Skeletal muscle cell (primary cell): ENCODE results near the gene CRTC3.
"Not testable (repeated sequence)": the region's sequence is repeated elsewhere in the genome, so short reads cannot be mapped to it uniquely, and the experiment has no call there.

ENCODE experiments used
- DNase-seq: peaks from one replicate; pipeline ENCODE4 v3.0.0-alpha.2; 2010; ENCODE audit warnings: low read depth
- H3K4me3 ChIP-seq: 2 replicates; pipeline ENCODE4 v1.5.1; 2011; ENCODE audit warnings: low read depth, mild to moderate bottlenecking, control low read depth, low read length, moderate library complexity

CRTC3 gene

DNA sequence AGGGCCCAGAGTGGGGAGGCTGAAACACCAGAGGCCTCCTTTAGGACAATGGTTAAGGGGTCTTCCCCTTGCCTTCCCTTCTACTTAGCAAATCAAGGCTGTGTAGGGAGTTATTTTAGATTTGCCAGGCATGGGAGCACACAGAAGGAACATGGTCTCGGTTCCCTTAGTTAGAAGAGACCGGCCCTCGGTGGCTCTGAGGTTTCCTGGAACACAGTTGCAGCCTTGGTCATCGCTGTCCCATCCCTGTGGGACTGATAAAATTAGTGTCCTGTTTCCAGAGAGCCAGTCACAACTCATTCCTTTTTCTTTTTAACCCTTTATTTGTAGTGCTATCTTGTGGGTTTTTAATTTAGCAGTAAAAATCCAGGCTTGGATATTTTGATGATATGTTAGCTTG, 81.4 kb downstream of the CRTC3 start:
- H3K4me3 ChIP-seq: no peak overlapping the region
- no peak for DNase-seq

DNA sequence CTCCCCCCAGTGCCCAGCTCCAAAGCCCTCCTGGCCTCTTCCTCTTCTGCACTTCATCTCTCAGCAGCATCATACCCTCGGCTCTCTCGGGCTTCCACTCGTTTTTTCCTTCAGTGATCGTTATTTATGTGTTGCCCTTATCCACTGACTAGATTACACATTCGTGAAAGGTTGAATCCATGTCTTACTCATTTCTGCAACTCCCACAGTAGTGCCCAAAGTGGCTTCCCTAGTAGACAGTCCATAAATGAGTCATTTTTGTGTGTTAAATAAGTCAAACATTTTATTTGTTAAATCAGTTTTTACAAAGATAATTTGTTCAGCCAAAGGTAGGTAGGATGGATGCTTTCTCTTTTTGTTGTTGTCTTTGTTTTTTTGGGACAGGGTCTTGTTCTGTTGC, 87.4 kb downstream of the CRTC3 start:
- no peak overlapping the region for H3K4me3 ChIP-seq
- no peak for DNase-seq

DNA sequence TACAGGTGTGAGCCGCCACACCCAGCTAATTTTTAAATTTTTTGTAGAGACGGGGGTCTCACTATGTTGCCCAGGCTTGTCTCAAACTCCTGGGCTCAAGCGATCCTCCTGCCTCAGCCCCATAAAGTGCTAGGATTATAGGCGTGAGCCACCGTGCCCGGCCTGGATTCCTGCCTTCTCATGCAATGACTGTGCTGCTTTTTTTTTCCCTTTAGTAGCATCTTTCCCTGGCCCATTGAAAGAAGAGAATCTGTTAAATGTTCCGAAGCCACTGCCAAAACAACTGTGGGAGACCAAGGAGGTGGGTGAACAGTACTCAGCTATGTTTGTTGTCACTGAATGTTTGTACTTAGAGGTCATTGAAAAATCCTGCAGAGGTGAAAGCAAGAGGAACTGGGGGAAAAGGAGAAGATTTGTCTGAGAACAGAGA, 88.0 kb downstream of the CRTC3 start:
- DNase-seq: no peak

DNA sequence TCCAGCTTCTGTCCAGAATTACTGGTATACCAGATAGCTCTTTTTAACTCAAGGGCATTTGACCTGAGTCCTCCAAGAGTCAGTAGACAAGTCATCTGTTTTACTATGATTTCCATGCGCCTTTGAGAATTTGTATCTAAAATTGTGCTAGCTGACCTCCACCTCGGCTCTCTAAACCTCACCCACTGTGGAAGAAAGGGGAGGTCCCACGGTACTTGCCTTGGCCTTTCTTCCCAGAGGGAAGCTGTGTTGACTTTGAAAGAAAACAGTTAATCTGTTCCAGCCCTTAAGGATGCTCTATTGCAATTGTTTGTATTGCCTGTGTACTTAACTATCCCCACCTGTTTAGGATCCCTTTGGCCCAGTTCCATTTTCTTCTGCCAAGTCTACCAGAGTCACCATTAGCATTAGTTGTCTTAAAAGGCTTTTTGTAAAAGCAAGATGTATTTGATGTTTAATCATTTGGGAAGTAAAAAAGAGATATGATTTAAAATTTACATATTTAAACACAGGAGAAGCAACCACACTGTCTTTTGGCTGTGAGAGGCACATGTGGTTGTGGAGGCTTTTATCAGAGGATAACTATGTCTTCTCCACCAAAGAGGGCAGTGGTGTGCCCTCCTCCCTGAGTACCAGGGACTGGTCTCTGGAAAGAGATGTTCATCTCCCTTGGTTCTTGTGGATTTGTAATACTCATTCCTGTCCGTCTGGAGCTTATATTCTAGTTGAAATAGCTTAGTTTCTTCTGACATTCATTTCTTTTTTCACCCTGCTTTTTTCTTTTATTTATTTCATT, 88.8 kb downstream of the CRTC3 start:
- H3K4me3 ChIP-seq: no peak overlapping the region
- no peak for DNase-seq

More for the DNA sequence above, 88.0 kb downstream of the CRTC3 start:
- no peak overlapping the region for H3K4me3 ChIP-seq

DNA sequence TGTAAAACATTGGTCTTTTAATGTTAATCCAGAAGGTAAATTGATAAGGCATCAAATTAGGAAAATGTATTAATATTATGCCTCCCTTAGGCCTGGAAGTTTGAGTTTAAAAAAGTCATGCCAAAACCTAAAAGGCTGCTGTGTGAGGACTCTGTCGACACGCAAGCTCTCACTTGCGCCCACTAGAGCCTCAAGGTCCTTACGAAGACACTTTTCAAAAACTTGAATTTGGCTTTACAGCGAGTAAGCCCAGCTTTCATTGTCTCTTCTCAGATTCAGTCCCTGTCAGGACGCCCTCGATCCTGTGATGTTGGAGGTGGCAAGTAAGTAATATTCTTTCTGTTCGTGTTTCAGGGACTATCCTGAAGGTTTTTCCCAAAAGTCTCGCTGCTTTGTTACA, 89.7 kb downstream of the CRTC3 start:
- DNase-seq: no peak
- H3K4me3 ChIP-seq: no peak overlapping the region

DNA sequence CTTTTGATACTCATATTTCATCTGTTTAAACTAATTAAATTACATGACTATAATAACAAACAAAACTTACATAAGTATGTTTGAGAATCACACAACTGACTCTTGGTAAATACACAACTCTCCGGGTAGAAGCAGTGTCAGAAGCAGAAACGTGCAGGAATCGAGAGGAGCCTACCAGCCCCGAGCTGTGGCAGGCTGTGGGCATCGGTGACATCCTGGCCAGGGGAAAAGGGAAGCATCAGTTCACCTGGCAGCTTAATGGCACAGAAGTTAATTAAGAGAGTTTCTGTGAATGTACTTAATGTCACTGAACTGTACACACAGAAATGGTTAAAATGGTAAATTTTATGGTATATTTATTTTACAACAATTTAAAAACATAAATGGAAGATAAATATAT, 90.2 kb downstream of the CRTC3 start:
- DNase-seq: no peak
- no peak overlapping the region for H3K4me3 ChIP-seq

DNA sequence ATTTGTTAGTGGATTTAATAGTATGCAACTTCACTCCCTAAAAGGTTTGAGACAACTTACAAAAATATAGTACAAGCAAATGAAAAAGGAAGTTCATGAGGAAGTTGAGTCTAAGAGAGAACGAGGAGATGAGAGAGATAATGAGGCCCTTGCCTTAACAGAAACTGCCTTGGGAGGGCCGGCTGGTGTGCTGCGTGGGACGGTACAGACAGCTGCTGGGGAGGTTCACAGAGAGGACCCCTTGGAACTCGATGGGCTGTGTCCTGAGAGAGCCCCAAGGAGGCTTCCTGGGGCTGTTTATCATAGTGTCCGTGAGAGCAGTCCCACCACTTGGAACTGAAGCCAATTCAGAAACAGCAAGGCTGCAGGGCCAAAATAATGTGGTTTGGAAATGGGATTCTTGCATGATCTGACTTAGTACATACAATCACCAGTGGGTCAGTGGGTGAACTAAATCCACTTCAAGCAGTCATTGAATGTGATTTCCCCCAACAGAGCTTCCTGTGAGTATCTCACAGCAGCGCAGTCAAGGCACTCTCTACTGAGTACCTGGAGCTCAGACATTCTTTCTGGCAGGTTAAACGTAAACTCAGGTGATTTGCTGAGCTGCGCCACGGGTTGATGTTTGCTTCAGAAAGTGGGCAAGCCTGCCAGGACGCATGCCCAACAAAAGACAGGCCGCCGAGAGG, 90.8 kb downstream of the CRTC3 start:
- no peak overlapping the region for H3K4me3 ChIP-seq
- DNase-seq: no peak

DNA sequence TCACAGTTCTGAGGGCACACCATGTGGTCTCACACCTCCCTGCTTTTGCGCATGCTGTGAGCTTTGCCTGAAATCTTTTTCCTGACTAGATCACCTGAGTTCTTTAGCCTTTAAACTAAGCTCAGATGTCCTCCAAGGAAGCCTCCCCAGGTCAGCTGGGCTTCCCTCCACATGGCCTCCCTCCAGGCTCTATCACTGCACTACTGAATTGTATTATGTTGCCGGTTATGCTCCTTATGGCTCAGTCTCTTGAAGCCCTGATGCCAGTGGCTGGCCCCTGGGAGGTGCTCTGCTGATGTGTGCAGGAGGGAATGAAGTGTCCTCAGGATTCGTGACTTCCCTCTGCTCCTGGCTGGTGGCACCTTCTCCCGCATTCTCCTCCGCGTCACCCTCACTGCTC, 94.1 kb downstream of the CRTC3 start:
- no peak overlapping the region for H3K4me3 ChIP-seq
- DNase-seq: no peak

DNA sequence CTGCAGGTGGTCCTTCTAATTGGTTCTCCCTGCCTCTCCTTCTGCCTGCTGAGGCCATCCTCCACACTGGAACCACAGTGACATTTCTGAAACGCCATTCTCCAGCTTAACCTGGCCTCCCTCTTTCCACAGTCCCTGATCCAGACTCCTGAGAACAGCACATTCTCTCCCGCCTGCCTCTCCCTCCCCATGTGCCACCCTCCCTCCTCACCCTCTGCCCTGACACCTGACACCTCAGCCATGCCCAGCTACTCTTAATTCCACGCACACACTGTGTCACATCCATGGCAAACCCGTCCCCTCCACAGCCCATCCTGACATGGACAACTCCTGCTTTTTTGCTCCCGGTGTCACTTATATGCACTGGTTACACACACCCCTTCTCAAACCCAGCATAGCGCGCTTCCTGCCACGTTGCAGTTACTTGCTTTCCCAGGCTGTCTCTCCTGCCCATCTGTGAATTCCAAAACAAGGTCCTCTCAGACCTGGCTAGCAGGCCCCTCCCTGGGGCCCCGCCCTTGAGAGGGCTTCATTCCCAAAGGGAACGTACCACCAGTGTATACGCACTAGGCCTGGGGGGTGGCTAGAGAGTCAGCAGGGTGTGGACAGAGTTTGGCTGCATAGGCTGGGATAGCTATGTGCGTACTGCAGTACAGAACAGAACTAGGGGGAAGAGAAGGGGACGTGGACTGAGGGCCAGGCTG, 94.7 kb downstream of the CRTC3 start:
- DNase-seq: no peak
- no peak overlapping the region for H3K4me3 ChIP-seq

DNA sequence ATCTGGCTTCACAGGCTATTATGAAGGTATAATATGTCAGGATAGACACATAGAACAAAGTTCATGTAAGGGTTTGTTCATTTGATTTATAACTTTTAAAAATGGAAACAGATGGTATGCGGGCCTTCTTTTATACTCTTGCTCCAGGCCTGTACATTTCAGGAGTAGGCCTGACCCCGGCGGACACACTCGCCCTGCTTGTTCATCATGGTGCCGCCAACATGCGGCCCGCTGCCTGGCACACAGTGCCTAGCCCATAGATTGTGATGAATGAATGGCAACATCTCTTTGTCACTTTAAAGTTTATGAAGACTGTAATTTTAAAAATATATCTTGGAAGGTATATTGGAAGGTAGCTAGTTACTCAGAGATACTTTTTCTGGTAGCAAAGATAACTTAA, 95.3 kb downstream of the CRTC3 start:
- H3K4me3 ChIP-seq: no peak overlapping the region
- DNase-seq: no peak

DNA sequence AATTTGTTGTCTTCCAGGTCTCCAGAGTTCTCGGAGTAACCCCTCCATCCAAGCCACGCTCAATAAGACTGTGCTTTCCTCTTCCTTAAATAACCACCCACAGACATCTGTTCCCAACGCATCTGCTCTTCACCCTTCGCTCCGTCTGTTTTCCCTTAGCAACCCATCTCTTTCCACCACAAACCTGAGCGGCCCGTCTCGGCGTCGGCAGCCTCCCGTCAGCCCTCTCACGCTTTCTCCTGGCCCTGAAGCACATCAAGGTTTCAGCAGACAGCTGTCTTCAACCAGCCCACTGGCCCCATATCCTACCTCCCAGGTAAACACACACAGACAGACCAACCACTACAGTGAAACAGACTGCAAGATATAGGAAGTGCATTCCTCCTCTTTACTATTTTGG, 99.5 kb downstream of the CRTC3 start:
- no peak overlapping the region for H3K4me3 ChIP-seq

DNA sequence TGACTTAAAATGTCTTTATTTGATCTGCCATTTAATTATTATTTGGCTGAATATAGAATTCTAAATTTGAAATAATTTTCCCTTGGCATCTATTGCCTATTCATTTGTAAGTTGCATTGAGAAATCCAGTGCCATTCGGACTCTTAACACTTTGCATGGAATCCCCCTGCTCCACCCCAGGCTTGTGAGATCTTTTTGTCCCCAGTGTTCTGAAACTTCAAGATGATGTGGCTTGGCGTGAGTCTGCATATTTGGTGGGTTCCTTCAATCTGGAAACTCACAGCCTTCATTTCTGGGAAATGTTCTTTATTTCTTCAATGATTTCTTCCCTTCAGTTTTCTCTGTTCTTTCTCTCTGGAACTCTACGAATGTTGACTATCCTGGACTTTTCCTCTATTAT, 103.6 kb downstream of the CRTC3 start:
- H3K4me3 ChIP-seq: no peak overlapping the region
- no peak for DNase-seq

More for the DNA sequence above, 99.5 kb downstream of the CRTC3 start:
- DNase-seq: no peak

DNA sequence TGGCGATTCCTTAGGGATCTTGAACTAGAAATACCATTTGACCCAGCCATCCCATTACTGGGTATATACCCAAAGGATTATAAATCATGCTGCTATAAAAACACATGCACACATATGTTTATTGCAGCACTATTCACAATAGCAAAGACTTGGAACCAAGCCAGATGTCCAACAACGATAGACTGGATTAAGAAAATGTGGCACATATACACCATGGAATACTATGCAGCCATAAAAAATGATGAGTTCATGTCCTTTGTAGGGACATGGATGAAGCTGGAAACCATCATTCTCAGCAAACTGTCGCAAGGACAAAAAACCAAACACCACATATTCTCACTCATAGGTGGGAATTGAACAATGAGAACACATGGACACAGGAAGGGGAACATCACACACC, 107.3 kb downstream of the CRTC3 start:
- DNase-seq: not testable (repeated sequence)

DNA sequence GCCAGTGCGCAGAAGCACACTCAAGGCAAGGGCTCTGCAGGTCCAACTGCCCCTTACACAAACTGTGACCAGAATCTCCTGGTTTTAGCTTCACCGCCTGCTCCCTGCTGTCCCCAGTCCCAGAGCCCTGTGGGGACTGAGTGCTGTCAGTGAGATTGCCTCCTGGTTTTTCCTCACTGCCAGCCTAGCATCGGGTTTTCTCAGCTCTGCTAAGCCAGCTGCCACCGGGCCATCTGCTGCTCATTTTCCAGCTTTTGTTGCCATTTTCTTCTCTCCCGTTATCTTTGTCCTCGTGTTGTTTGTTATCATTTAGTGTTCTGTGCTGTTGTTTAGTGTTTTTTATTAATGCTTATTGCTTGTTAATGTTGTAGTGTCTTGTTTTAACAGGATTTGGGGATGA, 108.0 kb downstream of the CRTC3 start:
- no peak for DNase-seq
- no peak overlapping the region for H3K4me3 ChIP-seq

More for the DNA sequence above, 107.3 kb downstream of the CRTC3 start:
- H3K4me3 ChIP-seq: not testable (repeated sequence)

DNA sequence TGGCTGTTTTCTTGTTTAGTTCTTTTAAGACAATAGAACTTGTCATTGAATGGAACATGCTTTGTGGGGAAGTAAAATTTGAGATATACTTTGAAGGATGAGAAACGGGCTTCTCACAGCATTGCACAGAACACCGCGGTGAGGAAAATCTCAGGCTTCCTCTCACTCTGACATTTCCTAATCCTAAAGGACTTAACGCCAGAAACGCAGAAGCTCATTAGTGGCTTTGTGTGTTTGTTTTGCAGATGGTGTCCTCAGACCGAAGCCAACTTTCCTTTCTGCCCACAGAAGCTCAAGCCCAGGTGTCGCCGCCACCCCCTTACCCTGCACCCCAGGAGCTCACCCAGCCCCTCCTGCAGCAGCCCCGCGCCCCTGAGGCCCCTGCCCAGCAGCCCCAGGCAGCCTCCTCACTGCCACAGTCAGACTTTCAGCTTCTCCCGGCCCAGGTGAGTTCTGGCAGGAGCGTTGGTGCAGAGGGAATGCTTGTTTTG, 108.5 kb downstream of the CRTC3 start:
- no peak for DNase-seq
- H3K4me3 ChIP-seq: no peak overlapping the region

DNA sequence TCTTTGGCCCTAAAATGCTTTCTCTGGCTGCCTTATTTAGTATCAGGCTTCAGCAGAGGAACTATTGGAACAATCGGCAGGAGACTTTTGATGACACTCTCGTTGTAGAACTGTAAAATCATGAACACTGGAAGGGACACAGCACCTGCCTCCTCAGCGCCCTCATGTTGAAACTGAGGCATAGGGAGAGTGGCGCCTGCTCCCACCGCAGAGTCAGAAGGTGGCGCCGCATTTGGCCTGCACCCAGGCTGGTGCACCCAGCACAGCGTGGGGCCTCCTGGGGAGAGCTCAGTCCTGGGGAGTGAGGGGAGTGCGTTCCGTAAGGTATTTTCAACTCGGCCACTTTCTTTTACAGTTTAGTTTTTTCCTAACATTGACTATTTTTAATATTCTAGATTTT, 109.2 kb downstream of the CRTC3 start:
- no peak overlapping the region for H3K4me3 ChIP-seq
- no peak for DNase-seq

DNA sequence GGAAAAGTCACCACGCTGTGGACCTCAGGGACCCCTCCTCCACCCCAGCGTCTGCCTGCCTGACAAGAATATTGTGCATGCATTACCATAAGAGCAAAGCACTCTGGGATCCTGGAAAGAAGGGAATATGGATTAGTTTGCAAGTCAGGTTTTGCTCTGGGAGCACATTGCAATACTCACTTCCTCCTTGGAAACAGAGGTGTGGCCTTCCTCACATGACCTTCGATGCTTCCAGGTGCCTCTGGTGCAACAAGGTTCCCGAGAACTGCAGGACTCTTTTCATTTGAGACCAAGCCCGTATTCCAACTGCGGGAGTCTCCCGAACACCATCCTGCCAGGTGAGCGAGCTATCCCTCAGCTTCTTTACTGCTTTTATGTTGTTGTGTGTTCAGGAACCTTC, 111.1 kb downstream of the CRTC3 start:
- no peak for DNase-seq
- H3K4me3 ChIP-seq: no peak overlapping the region

DNA sequence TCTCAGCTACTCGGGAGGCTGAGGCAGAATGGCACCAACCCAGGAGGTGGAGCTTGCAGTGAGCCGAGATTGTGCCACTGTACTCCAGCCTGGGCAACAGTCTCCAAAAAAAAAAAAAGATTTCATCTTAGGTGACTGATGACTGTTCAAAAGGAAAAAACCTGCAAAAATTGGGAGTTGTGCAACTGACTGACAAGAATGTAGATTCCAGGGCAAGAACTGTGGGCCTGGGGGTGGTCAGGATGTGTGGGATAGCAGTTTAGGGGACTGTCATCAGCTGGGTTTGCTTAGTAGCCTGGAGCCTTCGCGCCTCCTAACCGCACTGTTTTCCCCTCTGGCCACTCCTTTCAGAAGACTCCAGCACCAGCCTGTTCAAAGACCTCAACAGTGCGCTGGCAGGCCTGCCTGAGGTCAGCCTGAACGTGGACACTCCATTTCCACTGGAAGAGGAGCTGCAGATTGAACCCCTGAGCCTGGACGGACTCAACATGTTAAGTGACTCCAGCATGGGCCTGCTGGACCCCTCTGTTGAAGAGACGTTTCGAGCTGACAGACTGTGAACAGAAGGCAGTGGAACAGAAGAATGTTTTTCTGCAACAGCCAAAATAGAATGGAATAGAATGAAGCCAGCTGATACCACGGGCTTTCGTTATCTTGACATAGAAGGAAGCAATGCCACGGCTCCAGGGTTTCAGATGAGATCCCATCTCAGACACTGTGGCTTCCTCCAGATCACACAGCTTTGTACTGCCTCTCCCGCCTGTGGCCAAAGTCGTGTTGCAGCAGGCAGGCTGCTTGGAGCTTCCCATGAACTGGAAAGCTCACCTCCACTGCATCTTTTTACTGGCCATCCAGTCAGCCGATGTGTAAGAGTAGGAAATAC, 112.1 kb downstream of the CRTC3 start:
- no peak for DNase-seq
- H3K4me3 ChIP-seq: no peak overlapping the region
